GM12864 (cell line): Measurements from ENCODE around the gene WDFY4.

Experiments used
- DNase-seq: peaks from one replicate; pipeline ENCODE4 v3.0.0-alpha.2; 2011; ENCODE audit warnings: low read depth
- H3K4me3 ChIP-seq: 2 replicates; pipeline ENCODE4 v1.5.1; 2011; ENCODE audit warnings: mild to moderate bottlenecking, low read depth, low read length, control low read depth
- TF ChIP-seq, protein P1 (sequence below): IDR thresholded peaks from 2 replicates; pipeline ENCODE4 v1.5.1; 2011; ENCODE audit warnings: low read depth, mild to moderate bottlenecking, moderate library complexity, low read length, control low read depth, inconsistent platforms; ENCODE audit errors: missing control alignments

The WDFY4 gene

DNA sequence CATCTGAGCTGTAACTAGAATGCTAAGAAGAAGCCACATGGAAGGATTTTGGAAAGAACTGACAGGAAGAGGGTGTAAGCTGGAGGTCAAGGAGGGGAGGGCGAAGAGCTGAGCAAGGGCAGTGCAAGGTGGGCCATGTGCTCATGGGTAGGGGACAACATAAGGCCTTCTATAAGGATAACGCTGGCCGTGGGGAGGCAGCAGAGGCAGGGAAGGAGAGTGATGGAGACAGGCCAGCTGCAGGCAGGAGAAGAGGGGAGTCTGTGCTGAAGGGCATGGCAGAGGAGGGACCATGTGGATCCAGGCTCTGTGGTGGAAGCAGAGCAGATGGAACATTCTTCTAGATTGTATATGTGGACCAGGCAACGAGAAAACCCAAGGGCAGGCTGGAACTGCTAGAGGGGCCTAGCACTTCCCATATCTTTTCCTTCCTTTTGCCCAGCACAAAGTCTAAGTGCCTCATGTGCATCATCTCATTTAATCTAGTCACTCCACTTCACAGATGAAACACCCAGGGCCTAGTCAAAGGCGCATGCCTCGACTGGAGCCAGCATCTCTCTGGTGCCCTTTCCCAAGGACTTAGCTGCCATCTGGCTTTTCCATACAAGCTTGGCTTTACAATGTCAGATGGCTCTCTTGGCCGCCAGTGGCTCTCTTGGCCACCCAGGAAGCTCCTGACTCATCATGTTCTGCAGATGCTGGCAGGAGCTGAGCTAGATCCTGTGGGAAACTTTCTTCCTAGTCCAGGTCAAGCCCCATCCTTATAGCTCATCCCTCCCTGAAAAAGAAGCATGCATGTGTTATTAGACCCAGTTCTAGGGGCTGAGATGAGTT is 248.4 kb downstream of the WDFY4 start:
- H3K4me3 ChIP-seq: no peak overlapping the region
- DNase-seq: no peak
- TF ChIP-seq, protein P1, sequence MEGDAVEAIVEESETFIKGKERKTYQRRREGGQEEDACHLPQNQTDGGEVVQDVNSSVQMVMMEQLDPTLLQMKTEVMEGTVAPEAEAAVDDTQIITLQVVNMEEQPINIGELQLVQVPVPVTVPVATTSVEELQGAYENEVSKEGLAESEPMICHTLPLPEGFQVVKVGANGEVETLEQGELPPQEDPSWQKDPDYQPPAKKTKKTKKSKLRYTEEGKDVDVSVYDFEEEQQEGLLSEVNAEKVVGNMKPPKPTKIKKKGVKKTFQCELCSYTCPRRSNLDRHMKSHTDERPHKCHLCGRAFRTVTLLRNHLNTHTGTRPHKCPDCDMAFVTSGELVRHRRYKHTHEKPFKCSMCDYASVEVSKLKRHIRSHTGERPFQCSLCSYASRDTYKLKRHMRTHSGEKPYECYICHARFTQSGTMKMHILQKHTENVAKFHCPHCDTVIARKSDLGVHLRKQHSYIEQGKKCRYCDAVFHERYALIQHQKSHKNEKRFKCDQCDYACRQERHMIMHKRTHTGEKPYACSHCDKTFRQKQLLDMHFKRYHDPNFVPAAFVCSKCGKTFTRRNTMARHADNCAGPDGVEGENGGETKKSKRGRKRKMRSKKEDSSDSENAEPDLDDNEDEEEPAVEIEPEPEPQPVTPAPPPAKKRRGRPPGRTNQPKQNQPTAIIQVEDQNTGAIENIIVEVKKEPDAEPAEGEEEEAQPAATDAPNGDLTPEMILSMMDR: no peak

DNA sequence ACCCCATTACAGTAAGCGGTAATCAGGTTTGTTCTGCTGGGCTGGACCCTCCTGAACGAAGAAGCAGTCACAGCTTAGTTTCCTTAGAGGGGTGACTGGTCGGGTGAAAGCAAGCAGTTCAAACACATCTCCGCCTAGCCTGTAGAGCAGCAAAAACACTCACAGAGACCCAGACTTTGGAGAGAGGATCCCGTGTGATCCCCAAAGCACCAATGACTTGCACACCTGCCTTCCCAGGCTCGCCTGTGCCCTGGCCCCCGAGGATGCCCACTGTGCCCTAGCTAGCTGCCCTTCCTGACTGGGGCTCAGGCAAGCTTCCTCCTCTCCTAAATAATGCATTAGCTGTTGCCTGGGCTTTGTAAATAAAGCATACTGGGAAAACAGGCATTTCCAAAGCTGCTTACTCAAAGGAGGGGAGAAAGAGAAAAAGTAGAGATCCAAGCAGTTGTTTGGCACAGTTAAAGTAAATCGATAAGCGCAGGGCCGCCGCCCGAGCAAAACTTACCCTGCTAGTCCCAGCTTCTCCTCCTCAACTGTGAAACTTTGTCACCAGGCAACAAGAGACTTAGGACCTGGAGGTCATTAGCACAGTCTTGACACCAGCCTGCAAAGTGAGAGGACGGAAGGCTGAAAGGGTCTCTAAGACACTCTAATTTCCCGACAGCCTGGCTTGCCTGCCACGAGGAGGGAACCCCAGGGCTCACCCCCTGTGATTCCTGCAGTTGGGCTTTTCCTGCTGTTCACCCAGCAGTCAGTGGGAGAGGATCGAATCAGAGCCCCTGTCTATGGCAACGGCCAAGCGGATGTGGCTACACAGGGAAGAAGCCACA is 250.2 kb downstream of the WDFY4 start:
- DNase-seq: no peak
- TF ChIP-seq, protein P1: no peak
- no peak overlapping the region for H3K4me3 ChIP-seq

DNA sequence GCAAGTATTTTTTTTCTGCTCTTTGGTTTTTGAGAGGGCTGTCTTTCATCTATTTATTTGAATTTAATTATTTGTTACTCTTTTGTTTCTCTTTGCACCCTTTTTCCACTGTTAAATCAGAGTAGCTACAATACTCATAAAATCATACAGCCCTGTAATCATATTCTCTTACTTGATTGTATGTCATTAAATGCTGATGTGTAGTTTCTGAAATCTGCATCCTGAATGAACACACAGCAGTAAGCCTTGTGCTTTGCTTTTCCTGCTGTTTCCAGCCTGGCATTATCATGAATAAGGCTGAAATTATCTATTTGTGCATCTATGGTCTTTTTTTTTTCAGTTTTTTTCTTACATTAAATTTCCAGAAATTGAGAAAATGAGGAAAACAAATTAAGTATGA is 250.9 kb downstream of the WDFY4 start:
- no peak for DNase-seq
- no peak overlapping the region for H3K4me3 ChIP-seq

DNA sequence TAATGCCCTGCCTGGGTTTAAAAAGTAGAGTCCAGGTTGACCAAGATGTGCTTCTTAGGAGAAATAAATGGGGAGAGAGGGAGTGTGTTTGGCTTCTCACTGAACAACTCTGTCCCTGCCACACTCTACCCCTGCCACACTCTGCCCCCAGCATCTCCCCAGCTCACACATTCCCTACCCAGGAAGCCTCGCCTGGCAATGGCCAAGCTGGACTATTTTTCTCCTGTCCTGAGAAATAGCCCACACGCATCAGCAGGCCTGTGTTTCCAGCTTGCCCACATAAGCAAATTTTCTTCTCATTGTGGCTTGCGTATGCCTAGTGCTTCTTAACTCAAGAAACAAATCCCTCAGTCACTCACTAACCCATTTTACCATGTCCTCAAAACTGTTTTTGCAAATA is 253.1 kb downstream of the WDFY4 start:
- no peak overlapping the region for H3K4me3 ChIP-seq
- TF ChIP-seq, protein P1: no peak
- no peak for DNase-seq

More for the DNA sequence above, 250.9 kb downstream of the WDFY4 start:
- TF ChIP-seq, protein P1: no peak

DNA sequence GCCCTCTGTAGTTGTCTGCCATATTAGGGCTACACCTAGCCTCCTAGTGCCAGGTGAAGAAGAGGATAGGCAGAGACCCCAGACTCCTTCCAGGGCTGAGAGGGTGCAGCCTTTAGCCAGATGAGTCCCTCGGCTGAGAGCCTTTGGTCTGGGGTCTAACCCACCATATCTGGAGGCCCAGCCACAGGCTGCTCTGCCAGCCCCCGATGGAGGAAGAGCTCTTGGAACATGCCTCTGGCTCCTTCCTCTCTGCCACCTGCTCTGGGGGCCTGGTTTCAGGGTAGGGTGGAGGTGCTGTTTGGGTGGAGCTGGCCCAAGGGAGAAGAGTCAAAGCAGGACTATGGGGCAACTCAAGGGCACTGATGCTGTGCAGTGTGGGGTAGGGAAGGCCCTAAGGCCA is 253.6 kb downstream of the WDFY4 start:
- TF ChIP-seq, protein P1: no peak
- DNase-seq: no peak

DNA sequence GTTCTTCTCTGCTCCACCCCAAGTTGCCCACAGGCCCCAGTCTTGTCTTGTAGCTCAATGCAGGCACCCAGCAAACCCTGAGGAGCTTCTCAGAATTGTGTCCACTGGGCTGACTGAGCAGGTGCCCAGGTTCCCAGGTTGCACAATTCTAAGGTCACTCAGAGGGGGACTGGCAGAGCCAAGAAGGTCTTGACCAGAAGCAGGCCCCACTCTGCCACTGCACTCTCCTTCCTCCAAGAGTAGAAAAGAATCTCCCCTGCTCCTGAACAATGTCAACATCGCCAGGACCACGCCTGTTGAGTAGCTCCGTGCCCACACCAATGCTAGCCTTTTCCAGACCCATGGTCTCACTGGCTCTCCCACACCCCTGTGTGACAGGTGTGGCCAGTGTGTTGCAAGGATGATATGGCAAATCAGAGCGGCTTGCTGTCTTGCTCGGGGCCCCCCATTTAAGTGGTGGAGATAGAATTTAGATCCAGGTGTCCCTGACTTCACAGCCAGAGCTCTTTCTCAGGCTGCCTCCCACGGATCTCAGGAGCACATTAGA is 254.4 kb downstream of the WDFY4 start:
- TF ChIP-seq, protein P1: no peak
- no peak overlapping the region for H3K4me3 ChIP-seq
- no peak for DNase-seq

More for the DNA sequence above, 253.6 kb downstream of the WDFY4 start:
- H3K4me3 ChIP-seq: no peak overlapping the region
